Skin epidermis (tissue), 12 donors: ENCODE results near the gene GLRA3.
"Not testable (repeated sequence)": the region's sequence is repeated elsewhere in the genome, so short reads cannot be mapped to it uniquely, and the experiment has no call there.

Experiments
- H3K27ac ChIP-seq, 21 experiments: fragments of 200-600 bp; sonication (generic) in 11 of 21; one replicate each; pipeline ENCODE4 v1.5.0; 2020; ENCODE audit warnings: mild to moderate bottlenecking in 3 of 21, inconsistent platforms in 2 of 21, moderate library complexity in 2 of 21
- H3K4me3 ChIP-seq, 7 experiments: fragments of 200-600 bp; sonication (generic) in 2 of 7; one replicate each; pipeline ENCODE4 v1.5.0; 2020; ENCODE audit warnings: inconsistent platforms in 2 of 7, mild to moderate bottlenecking in 2 of 7, moderate library complexity in 1 of 7

Gene GLRA3

GRCh38 chr4:174717828-174718227, 111.2 kb downstream of the GLRA3 start:
- H3K4me3 ChIP-seq: no peak overlapping the region
- H3K27ac ChIP-seq: peak overlapping the region in 1 of 21 experiments; percentile 21

- Histone ChIP-seq H3K4me3 (no peak overlapping the region), H3K27ac (peak overlapping the region in 3 of 21 experiments; percentile 18 to 33 (median 21))
These were observed 111.9 kb downstream of the GLRA3 start for GRCh38 chr4:174716986-174717770.

DNA sequence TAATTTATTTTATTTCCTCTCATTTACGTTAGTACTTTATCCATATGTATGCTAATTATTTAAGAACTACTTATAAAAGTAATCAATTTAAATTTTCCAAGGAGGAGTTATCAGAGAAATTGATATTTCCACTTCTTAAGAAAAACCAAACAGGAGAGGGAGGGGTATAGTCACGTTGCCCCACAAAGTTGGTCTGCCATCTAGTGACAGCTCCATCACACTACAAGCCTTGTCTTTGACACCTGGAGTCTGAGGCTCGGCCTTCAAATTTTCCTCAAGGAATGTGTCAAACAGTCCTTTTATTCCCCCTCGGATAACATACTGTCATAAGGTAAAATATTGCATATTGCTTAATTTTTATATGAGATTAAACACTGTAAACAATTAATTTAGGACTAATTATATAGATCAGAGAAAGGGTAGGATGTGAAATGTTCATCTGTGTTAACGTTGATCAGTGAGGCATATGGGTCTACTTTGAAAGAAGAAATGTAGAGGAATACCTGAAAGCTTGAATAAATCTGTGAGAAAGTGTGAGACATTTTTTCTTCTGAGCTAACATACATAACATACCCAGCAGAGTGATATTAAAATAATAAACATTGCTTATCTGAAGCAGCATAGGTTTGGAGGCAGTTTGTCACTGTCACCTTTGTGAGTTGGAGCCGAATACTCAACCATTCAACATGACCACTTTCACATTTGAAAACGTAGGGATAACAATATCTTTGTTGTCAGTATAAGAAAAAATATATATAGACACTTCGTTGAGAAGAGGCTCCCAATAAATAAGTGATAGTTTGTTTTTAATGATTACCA, 114.4 kb downstream of the GLRA3 start:
- Histone ChIP-seq H3K4me3 (no peak overlapping the region), H3K27ac (peak overlapping the region in 1 of 21 experiments; percentile 31)

- H3K4me3 ChIP-seq: no peak overlapping the region
- peak overlapping the region in 1 of 21 experiments; percentile 31 for H3K27ac ChIP-seq
These were observed 115.2 kb downstream of the GLRA3 start for GRCh38 chr4:174713821-174714220.

DNA sequence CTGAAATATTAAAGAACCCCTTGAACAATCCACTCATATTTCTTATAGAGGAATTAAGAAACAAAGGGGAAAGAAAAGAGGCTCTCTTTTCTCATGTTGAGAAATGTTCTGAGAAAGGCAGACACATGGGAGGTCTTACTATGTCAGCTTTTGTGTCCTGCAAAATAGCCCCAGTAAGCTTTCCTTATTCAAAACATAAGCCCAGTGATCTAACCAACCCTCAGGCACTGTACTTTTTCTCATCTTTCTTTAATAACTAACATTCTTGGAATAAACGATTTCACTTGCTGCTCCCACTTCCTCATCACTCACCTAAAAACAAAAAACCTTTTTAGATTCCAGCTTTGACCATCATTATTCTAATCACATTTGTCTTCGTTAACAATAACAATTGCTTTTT, 115.9 kb downstream of the GLRA3 start:
- H3K4me3 ChIP-seq: no peak overlapping the region
- H3K27ac ChIP-seq: no peak overlapping the region

GRCh38 chr4:174709526-174709925, 119.5 kb downstream of the GLRA3 start:
- H3K27ac ChIP-seq: no peak overlapping the region

GRCh38 chr4:174708381-174708780, 120.7 kb downstream of the GLRA3 start:
- Histone ChIP-seq H3K4me3 (no peak overlapping the region), H3K27ac (no peak overlapping the region)

More at GRCh38 chr4:174709526-174709925, 119.5 kb downstream of the GLRA3 start:
- H3K4me3 ChIP-seq: no peak overlapping the region

- no peak overlapping the region for H3K4me3 ChIP-seq
- no peak overlapping the region for H3K27ac ChIP-seq
These were observed 121.1 kb downstream of the GLRA3 start for GRCh38 chr4:174707902-174708301.

DNA sequence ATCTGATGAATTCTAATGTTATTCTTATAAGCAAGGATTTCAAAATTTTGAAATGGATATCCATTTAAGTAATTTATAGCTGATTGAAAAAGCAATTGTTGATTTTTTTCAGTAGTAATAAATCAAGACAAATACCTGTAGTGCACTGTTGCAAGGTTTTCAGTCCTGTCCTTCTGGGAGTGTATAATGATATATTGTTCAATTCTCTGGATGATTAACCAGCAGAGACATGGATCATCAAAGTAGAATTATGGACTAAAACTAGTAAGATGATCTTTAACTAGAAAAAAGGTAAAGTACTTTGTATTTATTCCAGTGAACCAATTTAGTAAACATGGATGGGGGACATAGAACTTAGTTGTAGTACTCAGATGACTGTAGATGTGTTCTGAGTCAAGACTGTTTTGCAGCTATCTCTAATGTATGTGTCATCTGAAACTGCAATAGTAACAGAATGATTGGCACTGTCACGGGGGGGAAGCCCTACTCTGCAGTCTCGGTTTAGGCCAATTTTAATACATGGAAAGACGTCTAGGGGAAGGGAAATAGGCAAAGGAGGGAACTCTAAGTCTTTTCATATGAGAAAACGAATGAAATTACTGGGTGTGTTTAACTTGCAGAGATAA, 121.9 kb downstream of the GLRA3 start:
- Histone ChIP-seq H3K27ac (no peak overlapping the region), H3K4me3 (no peak overlapping the region)

DNA sequence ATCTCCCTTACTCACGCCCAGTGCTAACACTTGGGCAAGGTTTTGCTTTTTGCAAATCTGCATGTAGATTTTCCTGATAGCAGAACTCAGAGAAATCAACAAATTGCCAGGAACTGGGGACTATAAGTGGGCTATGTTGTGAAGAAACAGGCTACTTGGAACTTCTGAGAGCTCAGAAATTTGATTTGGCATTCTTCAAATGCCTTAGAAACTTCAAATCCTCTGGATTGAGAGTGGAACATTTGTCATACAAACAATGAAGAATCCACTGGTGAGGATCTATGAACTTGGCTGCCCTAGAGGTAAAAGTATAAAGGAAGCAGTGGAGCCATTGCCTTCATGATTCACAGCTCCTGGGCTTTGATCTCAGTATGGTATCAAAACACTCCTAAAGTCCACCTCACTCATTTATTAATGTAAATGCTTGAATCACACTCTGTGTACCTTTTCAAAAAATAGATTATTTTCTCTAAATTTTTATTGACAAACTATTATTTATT, 126.0 kb downstream of the GLRA3 start:
- no peak overlapping the region for H3K4me3 ChIP-seq
- no peak overlapping the region for H3K27ac ChIP-seq

- H3K27ac ChIP-seq: no peak overlapping the region
These were observed 129.4 kb downstream of the GLRA3 start for GRCh38 chr4:174699654-174700053.

GRCh38 chr4:174697896-174698295, 131.2 kb downstream of the GLRA3 start:
- H3K27ac ChIP-seq: peak overlapping the region in 4 of 21 experiments; percentile 25 to 61 (median 40)
- H3K4me3 ChIP-seq: no peak overlapping the region

More at GRCh38 chr4:174699654-174700053, 129.4 kb downstream of the GLRA3 start:
- no peak overlapping the region for H3K4me3 ChIP-seq

GRCh38 chr4:174697202-174697601, 131.8 kb downstream of the GLRA3 start:
- no peak overlapping the region for H3K4me3 ChIP-seq
- peak overlapping the region in 4 of 21 experiments; percentile 25 to 61 (median 49) for H3K27ac ChIP-seq

- Histone ChIP-seq H3K27ac (peak overlapping the region in 2 of 21 experiments; percentile 12 to 45), H3K4me3 (no peak overlapping the region)
These were observed 132.4 kb downstream of the GLRA3 start for GRCh38 chr4:174696657-174697056.

GRCh38 chr4:174691876-174692275, 137.2 kb downstream of the GLRA3 start:
- H3K27ac ChIP-seq, H3K4me3 ChIP-seq: not testable (repeated sequence)

- Histone ChIP-seq H3K27ac (no peak overlapping the region), H3K4me3 (no peak overlapping the region)
These were observed 138.4 kb downstream of the GLRA3 start for GRCh38 chr4:174690665-174691064.

DNA sequence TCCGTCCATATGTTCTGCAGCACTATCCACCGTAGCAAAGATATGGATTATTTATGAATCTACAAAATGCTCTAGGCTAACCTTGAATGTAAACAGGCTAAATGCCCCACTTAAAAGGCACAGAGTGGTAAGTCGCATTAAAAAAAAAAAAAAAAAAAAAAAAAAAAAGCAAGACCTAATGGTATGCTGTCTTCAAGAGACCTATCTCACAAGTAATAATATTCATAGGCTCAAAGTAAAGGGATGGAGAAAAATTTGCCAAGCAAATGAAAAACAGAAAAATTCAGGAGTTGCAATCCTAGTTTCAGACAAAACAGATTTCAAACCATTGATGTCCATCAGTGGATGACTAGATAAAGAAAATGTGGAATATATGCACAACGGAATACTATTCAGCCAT, 139.4 kb downstream of the GLRA3 start:
- no peak overlapping the region for H3K27ac ChIP-seq

DNA sequence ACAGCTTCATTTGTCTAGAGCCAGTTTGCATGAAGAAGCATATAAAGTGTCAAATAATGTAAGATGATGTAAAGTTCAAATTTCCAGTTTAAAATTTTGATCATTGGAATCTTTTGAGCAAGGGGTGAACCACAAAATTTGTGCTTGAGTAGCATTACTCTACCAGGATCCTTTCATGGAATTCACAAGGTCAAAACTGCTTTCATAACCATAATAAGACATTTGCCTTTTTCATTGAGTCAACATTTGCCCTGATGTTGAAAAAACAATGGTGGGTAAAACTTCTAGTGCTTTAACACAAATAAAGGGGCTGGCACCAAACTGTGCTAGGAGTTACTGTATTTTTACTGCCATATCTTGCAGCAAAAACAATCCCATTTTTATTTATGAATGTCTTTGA, 142.2 kb downstream of the GLRA3 start:
- H3K27ac ChIP-seq: no peak overlapping the region

More for the DNA sequence above, 139.4 kb downstream of the GLRA3 start:
- H3K4me3 ChIP-seq: no peak overlapping the region

GRCh38 chr4:174681723-174682300, 147.2 kb downstream of the GLRA3 start:
- Histone ChIP-seq H3K27ac (no peak overlapping the region), H3K4me3 (no peak overlapping the region)

More for the DNA sequence above, 142.2 kb downstream of the GLRA3 start:
- H3K4me3 ChIP-seq: no peak overlapping the region
